Kidney epithelial cell (primary cell): Measurements from ENCODE around the gene ARAP1. TPM values are rescaled to one million over a fixed set of nuclear protein-coding genes. Genes with fewer than 3 reads are reported as not detected.

Experiments
- DNase-seq: peaks from one replicate; pipeline ENCODE4 v3.0.0-alpha.2; 2010; ENCODE audit warnings: low read depth
- H3K27me3 ChIP-seq: 2 replicates; pipeline ENCODE4 v1.6.0; 2011; ENCODE audit warnings: low read length; ENCODE audit not compliant: control insufficient read depth, insufficient read depth
- H3K36me3 ChIP-seq: 2 replicates; pipeline ENCODE4 v1.5.1; 2011; ENCODE audit warnings: low read length; ENCODE audit not compliant: control insufficient read depth, insufficient read depth
- H3K4me3 ChIP-seq: 2 replicates; pipeline ENCODE4 v1.5.1; 2011; ENCODE audit warnings: low read depth, mild to moderate bottlenecking, control low read depth, low read length
- CTCF ChIP-seq: IDR thresholded peaks from 2 replicates; pipeline ENCODE4 v1.5.1; 2011; ENCODE audit warnings: mild to moderate bottlenecking, moderate library complexity, low read length, control low read depth, inconsistent platforms; ENCODE audit not compliant: insufficient read depth, poor library complexity, severe bottlenecking
- total RNA-seq: library from RNA; depleted of rRNA; stranded (reverse); fragments of >200 nt; gene quantifications from 2 replicates; pipeline ENCODE4 v1.2.3, GENCODE V29; 2015

ARAP1 gene
- total RNA-seq, 1 donor from 2014 or later = 97.1 TPM

- no peak overlapping the region for H3K4me3 ChIP-seq
- no peak for TF ChIP-seq CTCF
- H3K36me3 ChIP-seq = no peaks in the 10 kb centered on the region
- H3K27me3 ChIP-seq = no peaks in the 10 kb centered on the region
- no peak for DNase-seq
Observed at GRCh38 chr11:72743321-72744221, 8.6 kb downstream of the ARAP1 start.

- DNase-seq = no peak
- no peak for TF ChIP-seq CTCF
- Histone ChIP-seq H3K4me3 (no peak overlapping the region), H3K27me3 (no peaks in the 10 kb centered on the region), H3K36me3 (no peaks in the 10 kb centered on the region)
Observed at GRCh38 chr11:72742513-72743320, 9.5 kb downstream of the ARAP1 start.

- no peak overlapping the region for H3K4me3 ChIP-seq
- DNase-seq = no peak
- no peaks in the 10 kb centered on the region for H3K36me3 ChIP-seq
- TF ChIP-seq CTCF = no peak
- no peaks in the 10 kb centered on the region for H3K27me3 ChIP-seq
Observed at GRCh38 chr11:72741849-72742512, 10.2 kb downstream of the ARAP1 start.

- no peak for TF ChIP-seq CTCF
- Histone ChIP-seq H3K36me3 (no peaks in the 10 kb centered on the region), H3K4me3 (no peak overlapping the region), H3K27me3 (no peaks in the 10 kb centered on the region)
- DNase-seq = no peak
Observed at GRCh38 chr11:72741429-72741833, 10.8 kb downstream of the ARAP1 start.

GRCh38 chr11:72740562-72741428 is 11.4 kb downstream of the ARAP1 start:
- Histone ChIP-seq H3K4me3 (no peak overlapping the region), H3K36me3 (no peaks in the 10 kb centered on the region), H3K27me3 (no peaks in the 10 kb centered on the region)
- no peak for TF ChIP-seq CTCF
- DNase-seq = no peak
